Measurements from ENCODE around the gene PLA2G10. TPM values are rescaled to one million over a fixed set of nuclear protein-coding genes. Genes with fewer than 3 reads are reported as not detected.
"Not testable (repeated sequence)": the region's sequence is repeated elsewhere in the genome, so short reads cannot be mapped to it uniquely, and the experiment has no call there.

The PLA2G10 gene
- polyA plus RNA-seq, 1 of the 3 experiments (the other 2 are of a cell fraction), result not detected

DNA sequence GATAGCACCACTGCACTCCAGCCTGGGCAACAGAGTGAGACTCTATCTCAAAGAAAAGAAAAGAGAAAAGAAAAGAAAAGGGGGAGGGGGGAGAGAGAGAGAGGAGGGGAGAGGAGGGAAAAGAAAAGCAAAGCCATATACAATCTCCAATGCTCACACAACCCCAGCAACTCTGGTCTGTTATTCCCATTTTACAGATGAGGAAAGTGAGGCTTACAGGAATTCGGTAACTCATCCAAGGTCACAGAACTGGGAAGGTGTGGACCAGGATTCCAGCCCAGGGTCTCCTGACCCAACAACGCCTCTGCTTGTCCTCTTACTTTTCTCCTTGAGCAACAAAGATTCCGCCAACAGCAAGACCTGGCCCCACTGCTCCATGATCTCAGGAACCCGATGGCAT, 13.0 kb downstream of the PLA2G10 start:
- Histone ChIP-seq H3K9me3 (no peaks in the 10 kb centered on the region), H4K20me1 (ENCODE audit: insufficient read depth) (no peaks in the 10 kb centered on the region), H2AFZ (ENCODE audit: low read depth) (no peak overlapping the region), H3K4me3 (ENCODE audit: low read depth in 2 of 2, low read length in 1 of 2) (no peak overlapping the region), H3K4me1 (ENCODE audit: control insufficient read depth in 1 of 2, insufficient read depth in 2 of 2, low read depth in 1 of 2, low read length in 1 of 2) (no peaks in the 10 kb centered on the region), H3K36me3 (replicated peaks in 1 of 2; ENCODE audit: control insufficient read depth in 1 of 2, insufficient read depth in 2 of 2, low read length in 1 of 2) (no peaks in the 10 kb centered on the region), H3K4me2 (no peak overlapping the region), H3K27ac (ENCODE audit: low read depth in 2 of 2, low read length in 1 of 2) (no peak overlapping the region), H3K27me3 (ENCODE audit: insufficient read depth) (no peaks in the 10 kb centered on the region; the same call in 1 of the 2 replicates), H3K9ac (no peak overlapping the region), H3F3A (replicated peaks; ENCODE audit: insufficient read depth) (no peaks in the 10 kb centered on the region), H3K79me2 (ENCODE audit: insufficient read depth) (no peaks in the 10 kb centered on the region), H3K9me2 (no peaks in the 10 kb centered on the region)
- WGBS (ENCODE audit: low lambda C conversion rate), result 78% methylated on average over 4 of the region's 4 CpGs
- no peak for DNase-seq
- ChIA-PET POLR2A (interaction anchor here (0.6 kb wide), 1 partner anchor 16 kb away, joined by 3 read pairs; no protein-coding TSS in a partner anchor), CTCF (no interaction called here)
- TF ChIP-seq EZH2phosphoT487 (IDR thresholded peaks at IDR 0.05; ENCODE audit: borderline replicate concordance, low read depth) (no peak), TAF1 (IDR thresholded peaks at IDR 0.05; ENCODE audit: borderline replicate concordance, low read depth, low read length) (no peak), RXRA (IDR thresholded peaks at IDR 0.05; ENCODE audit: borderline replicate concordance, low read depth) (no peak), RFX5 (IDR thresholded peaks at IDR 0.05; ENCODE audit: low read length) (no peak), POLR2AphosphoS5 (IDR thresholded peaks at IDR 0.05; ENCODE audit: low read depth, low read length) (no peak), NRF1 (IDR thresholded peaks at IDR 0.05; ENCODE audit: low read depth, low read length) (no peak), TEAD4 (IDR thresholded peaks at IDR 0.05; ENCODE audit: borderline replicate concordance, insufficient read depth) (no peak), FOXM1 (IDR thresholded peaks at IDR 0.05; ENCODE audit: low read depth) (no peak), TCF12 (IDR thresholded peaks at IDR 0.05) (no peak), NFIC (IDR thresholded peaks at IDR 0.05; ENCODE audit: borderline replicate concordance) (no peak), SIN3A (IDR thresholded peaks at IDR 0.05; ENCODE audit: borderline replicate concordance, low read depth, low read length) (no peak), YY1 (IDR thresholded peaks at IDR 0.05; ENCODE audit: low read depth) (no peak)
- TF ChIP-seq, protein P1, sequence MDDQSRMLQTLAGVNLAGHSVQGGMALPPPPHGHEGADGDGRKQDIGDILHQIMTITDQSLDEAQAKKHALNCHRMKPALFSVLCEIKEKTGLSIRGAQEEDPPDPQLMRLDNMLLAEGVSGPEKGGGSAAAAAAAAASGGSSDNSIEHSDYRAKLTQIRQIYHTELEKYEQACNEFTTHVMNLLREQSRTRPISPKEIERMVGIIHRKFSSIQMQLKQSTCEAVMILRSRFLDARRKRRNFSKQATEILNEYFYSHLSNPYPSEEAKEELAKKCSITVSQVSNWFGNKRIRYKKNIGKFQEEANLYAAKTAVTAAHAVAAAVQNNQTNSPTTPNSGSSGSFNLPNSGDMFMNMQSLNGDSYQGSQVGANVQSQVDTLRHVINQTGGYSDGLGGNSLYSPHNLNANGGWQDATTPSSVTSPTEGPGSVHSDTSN (IDR thresholded peaks at IDR 0.05), result no peak
- TF ChIP-seq, protein P2, sequence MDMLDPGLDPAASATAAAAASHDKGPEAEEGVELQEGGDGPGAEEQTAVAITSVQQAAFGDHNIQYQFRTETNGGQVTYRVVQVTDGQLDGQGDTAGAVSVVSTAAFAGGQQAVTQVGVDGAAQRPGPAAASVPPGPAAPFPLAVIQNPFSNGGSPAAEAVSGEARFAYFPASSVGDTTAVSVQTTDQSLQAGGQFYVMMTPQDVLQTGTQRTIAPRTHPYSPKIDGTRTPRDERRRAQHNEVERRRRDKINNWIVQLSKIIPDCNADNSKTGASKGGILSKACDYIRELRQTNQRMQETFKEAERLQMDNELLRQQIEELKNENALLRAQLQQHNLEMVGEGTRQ (IDR thresholded peaks at IDR 0.05; ENCODE audit: borderline replicate concordance, low read depth, low read length), result no peak
- TF ChIP-seq, protein P3, sequence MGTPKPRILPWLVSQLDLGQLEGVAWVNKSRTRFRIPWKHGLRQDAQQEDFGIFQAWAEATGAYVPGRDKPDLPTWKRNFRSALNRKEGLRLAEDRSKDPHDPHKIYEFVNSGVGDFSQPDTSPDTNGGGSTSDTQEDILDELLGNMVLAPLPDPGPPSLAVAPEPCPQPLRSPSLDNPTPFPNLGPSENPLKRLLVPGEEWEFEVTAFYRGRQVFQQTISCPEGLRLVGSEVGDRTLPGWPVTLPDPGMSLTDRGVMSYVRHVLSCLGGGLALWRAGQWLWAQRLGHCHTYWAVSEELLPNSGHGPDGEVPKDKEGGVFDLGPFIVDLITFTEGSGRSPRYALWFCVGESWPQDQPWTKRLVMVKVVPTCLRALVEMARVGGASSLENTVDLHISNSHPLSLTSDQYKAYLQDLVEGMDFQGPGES (IDR thresholded peaks at IDR 0.05; ENCODE audit: low read depth, low read length), result no peak
- TF ChIP-seq, protein P4, sequence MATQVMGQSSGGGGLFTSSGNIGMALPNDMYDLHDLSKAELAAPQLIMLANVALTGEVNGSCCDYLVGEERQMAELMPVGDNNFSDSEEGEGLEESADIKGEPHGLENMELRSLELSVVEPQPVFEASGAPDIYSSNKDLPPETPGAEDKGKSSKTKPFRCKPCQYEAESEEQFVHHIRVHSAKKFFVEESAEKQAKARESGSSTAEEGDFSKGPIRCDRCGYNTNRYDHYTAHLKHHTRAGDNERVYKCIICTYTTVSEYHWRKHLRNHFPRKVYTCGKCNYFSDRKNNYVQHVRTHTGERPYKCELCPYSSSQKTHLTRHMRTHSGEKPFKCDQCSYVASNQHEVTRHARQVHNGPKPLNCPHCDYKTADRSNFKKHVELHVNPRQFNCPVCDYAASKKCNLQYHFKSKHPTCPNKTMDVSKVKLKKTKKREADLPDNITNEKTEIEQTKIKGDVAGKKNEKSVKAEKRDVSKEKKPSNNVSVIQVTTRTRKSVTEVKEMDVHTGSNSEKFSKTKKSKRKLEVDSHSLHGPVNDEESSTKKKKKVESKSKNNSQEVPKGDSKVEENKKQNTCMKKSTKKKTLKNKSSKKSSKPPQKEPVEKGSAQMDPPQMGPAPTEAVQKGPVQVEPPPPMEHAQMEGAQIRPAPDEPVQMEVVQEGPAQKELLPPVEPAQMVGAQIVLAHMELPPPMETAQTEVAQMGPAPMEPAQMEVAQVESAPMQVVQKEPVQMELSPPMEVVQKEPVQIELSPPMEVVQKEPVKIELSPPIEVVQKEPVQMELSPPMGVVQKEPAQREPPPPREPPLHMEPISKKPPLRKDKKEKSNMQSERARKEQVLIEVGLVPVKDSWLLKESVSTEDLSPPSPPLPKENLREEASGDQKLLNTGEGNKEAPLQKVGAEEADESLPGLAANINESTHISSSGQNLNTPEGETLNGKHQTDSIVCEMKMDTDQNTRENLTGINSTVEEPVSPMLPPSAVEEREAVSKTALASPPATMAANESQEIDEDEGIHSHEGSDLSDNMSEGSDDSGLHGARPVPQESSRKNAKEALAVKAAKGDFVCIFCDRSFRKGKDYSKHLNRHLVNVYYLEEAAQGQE (IDR thresholded peaks at IDR 0.05; ENCODE audit: low read depth, low read length), result no peak

DNA sequence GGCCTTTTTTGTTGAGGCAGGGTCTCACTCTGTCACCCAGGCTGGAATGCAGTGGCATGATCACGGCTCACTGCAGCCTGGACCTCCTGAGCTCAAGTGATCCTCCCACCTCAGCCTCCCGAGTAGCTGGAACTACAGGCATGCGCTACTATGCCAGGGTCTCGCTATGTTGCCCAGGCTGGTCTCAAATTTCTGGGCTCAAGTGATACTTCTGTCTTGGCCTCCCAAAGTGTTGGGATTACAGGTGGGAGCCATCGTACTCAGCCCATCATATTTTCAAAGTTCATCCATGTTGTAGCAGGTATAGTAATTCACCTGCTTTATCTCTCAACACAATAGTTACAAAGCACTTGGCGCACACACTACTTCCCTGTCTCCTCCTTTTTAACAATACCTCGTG, 13.7 kb downstream of the PLA2G10 start:
- H4K20me1 ChIP-seq (ENCODE audit: insufficient read depth); CTCF ChIA-PET; DNase-seq; H3K4me1 ChIP-seq (ENCODE audit: control insufficient read depth in 1 of 2, insufficient read depth in 2 of 2, low read depth in 1 of 2, low read length in 1 of 2); H2AFZ ChIP-seq (ENCODE audit: low read depth); H3K79me2 ChIP-seq (ENCODE audit: insufficient read depth); H3K9ac ChIP-seq; H3K27ac ChIP-seq (ENCODE audit: low read depth in 2 of 2, low read length in 1 of 2); H3K4me3 ChIP-seq (ENCODE audit: low read depth in 2 of 2, low read length in 1 of 2); H3F3A ChIP-seq (replicated peaks; ENCODE audit: insufficient read depth); H3K27me3 ChIP-seq (ENCODE audit: insufficient read depth); H3K9me3 ChIP-seq; H3K9me2 ChIP-seq; H3K4me2 ChIP-seq; H3K36me3 ChIP-seq (replicated peaks in 1 of 2; ENCODE audit: control insufficient read depth in 1 of 2, insufficient read depth in 2 of 2, low read length in 1 of 2): not testable (repeated sequence)
- WGBS (ENCODE audit: low lambda C conversion rate), result 77% methylated on average over 5 of the region's 7 CpGs
- POLR2A ChIA-PET, result interaction anchor here (0.6 kb wide), 1 partner anchor 15 kb away, joined by 3 read pairs; no protein-coding TSS in a partner anchor
